GM13977 (cell line): ENCODE measurements around the gene CLEC2L.

Experiments used
- DNase-seq: peaks from one replicate; pipeline ENCODE4 v3.0.0; 2012; ENCODE audit warnings: low spot score
- CTCF ChIP-seq: IDR thresholded peaks from 2 replicates; pipeline ENCODE4 v1.5.1; 2012; ENCODE audit warnings: mild to moderate bottlenecking, control low read depth; ENCODE audit not compliant: insufficient read depth; ENCODE audit errors: extremely low read depth, missing control alignments
- in situ Hi-C: fragments of 300-500 bp; cut with MboI; formaldehyde crosslinking; loops from one replicate; pipeline ENCODE4 v1.12.0; 2022; ENCODE audit warnings: low sequenced_read_pairs, low pct_unique_long_range_greater_than_20kb, mixed read lengths, inconsistent platforms; ENCODE audit not compliant: unreplicated experiment

The CLEC2L gene

GRCh38 chr7:139589474-139589873 lies 66.0 kb downstream of the CLEC2L start:
- TF ChIP-seq CTCF: no peak
- DNase-seq: no peak
- in situ Hi-C loops: no loop called here

- DNase-seq: no peak
- in situ Hi-C loops: no loop called here
- no peak for TF ChIP-seq CTCF
These were observed 68.2 kb downstream of the CLEC2L start for GRCh38 chr7:139591550-139592195.

GRCh38 chr7:139592801-139593461 lies 69.4 kb downstream of the CLEC2L start:
- TF ChIP-seq CTCF: no peak
- in situ Hi-C loops: no loop called here
- no peak for DNase-seq

- no peak for DNase-seq
- in situ Hi-C loops: no loop called here
- TF ChIP-seq CTCF: no peak
These were observed 70.6 kb downstream of the CLEC2L start for GRCh38 chr7:139594090-139594489.
